Panc1 (cell line): ENCODE measurements around the gene ARHGEF25. TPM values are rescaled to one million over a fixed set of nuclear protein-coding genes. Genes with fewer than 3 reads are reported as not detected.

Experiments used
- ATAC-seq: fragments of 200-7000 bp; cut with Tn5 transposase; 2 replicates; pipeline ENCODE4 v1.9.1; 2020; ENCODE audit warnings: mild to moderate bottlenecking, moderate library complexity
- BruUV-seq: library from RNA; stranded (reverse); fragments of 400-500 nt; replicated peaks from 2 replicates; lab custom pipeline; 2021; lab: Mats Ljungman, UMichigan
- CTCF ChIA-PET: fragments of 300-600 bp; sonication (Branson Sonifier 250); formaldehyde crosslinking; loops from one replicate; lab custom pipeline; 2022; ENCODE audit warnings: antibody characterized with exemption; lab: Charles Lee
- POLR2A ChIA-PET: fragments of 300-600 bp; sonication (Branson Sonifier 250); formaldehyde crosslinking; loops from one replicate; lab custom pipeline; 2022; ENCODE audit warnings: antibody characterized with exemption; lab: Charles Lee
- DNase-seq: peaks from one replicate; pipeline ENCODE4 v3.0.0-alpha.2; 2010; ENCODE audit warnings: low read depth, low spot score
- H3K27ac ChIP-seq: 2 replicates; pipeline ENCODE4 v1.5.1; 2011; ENCODE audit warnings: mild to moderate bottlenecking, low read length, inconsistent platforms
- H3K27me3 ChIP-seq: fragments of 200-500 bp; sonication (Bioruptor generic); 2 replicates; pipeline ENCODE4 v1.6.0; 2014; ENCODE audit warnings: low read length, inconsistent platforms; ENCODE audit not compliant: control insufficient read depth, insufficient read depth
- H3K36me3 ChIP-seq: fragments of 200-500 bp; sonication (Bioruptor generic); 2 replicates; pipeline ENCODE4 v1.5.1; 2014; ENCODE audit warnings: inconsistent platforms, mild to moderate bottlenecking, low read length, moderate library complexity; ENCODE audit not compliant: control insufficient read depth, insufficient read depth
- H3K4me1 ChIP-seq: 2 replicates; pipeline ENCODE4 v1.5.1; 2011; ENCODE audit warnings: inconsistent platforms, mild to moderate bottlenecking, low read length, moderate library complexity; ENCODE audit not compliant: control insufficient read depth, insufficient read depth
- H3K4me3 ChIP-seq, 2 experiments: 2 replicates each; pipeline ENCODE4 v1.5.1; 2011 to 2012; ENCODE audit warnings: low read depth in 2 of 2, low read length in 2 of 2, mild to moderate bottlenecking in 2 of 2, inconsistent platforms in 1 of 2, moderate library complexity in 1 of 2
- H3K9me3 ChIP-seq: fragments of 200-500 bp; sonication (Bioruptor generic); 2 replicates; pipeline ENCODE4 v1.5.1; 2014; ENCODE audit warnings: low read depth, mild to moderate bottlenecking, inconsistent platforms, low read length, moderate library complexity; ENCODE audit not compliant: control insufficient read depth, insufficient read depth
- CTCF ChIP-seq: fragments of 450-650 bp; IDR thresholded peaks from 2 replicates; pipeline ENCODE4 v1.5.1; 2017; ENCODE audit warnings: mild to moderate bottlenecking
- POLR2AphosphoS5 ChIP-seq: IDR thresholded peaks from 2 replicates; pipeline ENCODE4 v1.6.1; 2012; ENCODE audit warnings: mild to moderate bottlenecking, low read depth, low read length, moderate library complexity
- REST ChIP-seq, 2 experiments: IDR thresholded peaks; 2 replicates each; pipeline ENCODE4 v1.6.1; 2011 to 2012; ENCODE audit warnings: low read depth in 2 of 2, control low read depth in 1 of 2, low read length in 1 of 2, mild to moderate bottlenecking in 1 of 2, moderate library complexity in 1 of 2; ENCODE audit not compliant: insufficient read depth in 1 of 2
- SIN3A ChIP-seq: IDR thresholded peaks from 2 replicates; pipeline ENCODE4 v1.6.1; 2012; ENCODE audit warnings: low read depth, mild to moderate bottlenecking, low read length, moderate library complexity, borderline replicate concordance; ENCODE audit not compliant: insufficient read depth
- TCF7L2 ChIP-seq: IDR thresholded peaks from 2 replicates; pipeline ENCODE4 v1.6.1; 2011; ENCODE audit warnings: mild to moderate bottlenecking, low read depth, low read length, inconsistent platforms
- in situ Hi-C: cut with HindIII; loops from 2 replicates; pipeline ENCODE4 v1.10.0; 2016; ENCODE audit warnings: low sequenced_read_pairs, low pct_unique_long_range_greater_than_20kb
- intact Hi-C: fragments of 100-400 bp; cut with micrococcal nuclease; formaldehyde crosslinking; loops from one replicate; pipeline ENCODE4 v1.10.0; 2022; ENCODE audit not compliant: unreplicated experiment
- total RNA-seq: library from RNA; stranded (reverse); gene quantifications from one replicate; pipeline ENCODE4 v1.2.1, GENCODE V29; 2021; ENCODE audit not compliant: unreplicated experiment

The ARHGEF25 gene
- total RNA-seq, 1 experiment from 2014 or later = 10.5 TPM

GRCh38 chr12:57606821-57607220 lies 4.4 kb upstream of the ARHGEF25 start:
- Histone ChIP-seq H3K27me3 (no peaks in the 10 kb centered on the region), H3K4me1 (peaks cover 22% of the 10 kb centered on the region), H3K9me3 (no peaks in the 10 kb centered on the region), H3K36me3 (no peaks in the 10 kb centered on the region), H3K4me3 (no peak overlapping the region), H3K27ac (no peak overlapping the region)
- ChIA-PET POLR2A (interaction anchor here (0.6 kb wide), 1 partner anchor 175 kb away, joined by 5 read pairs; no protein-coding TSS in a partner anchor), CTCF (no interaction called here)
- ATAC-seq (no peak), DNase-seq (no peak)
- BruUV-seq = TSS peak; percentile 75
- TF ChIP-seq SIN3A = no peak
- TF ChIP-seq CTCF = no peak
- no peak for TF ChIP-seq REST (IDR thresholded peaks at IDR 0.05; ENCODE audit: insufficient read depth in 1 of 2, low read depth in 2 of 2, low read length in 1 of 2)
- no peak for TF ChIP-seq POLR2AphosphoS5
- no peak for TF ChIP-seq TCF7L2
- in situ Hi-C loops (no loop called here), intact Hi-C loops (no loop called here)

- CTCF ChIA-PET = no interaction called here
- H3K4me1 ChIP-seq = peaks cover 22% of the 10 kb centered on the region
- BruUV-seq = no TSS peak
- no peak for TF ChIP-seq TCF7L2
- no peak for TF ChIP-seq POLR2AphosphoS5
- TF ChIP-seq REST (IDR thresholded peaks at IDR 0.05; ENCODE audit: insufficient read depth in 1 of 2, low read depth in 2 of 2, low read length in 1 of 2) = no peak
- no peak for TF ChIP-seq CTCF
- H3K4me3 ChIP-seq = no peak overlapping the region
- no peaks in the 10 kb centered on the region for H3K36me3 ChIP-seq
- no peaks in the 10 kb centered on the region for H3K9me3 ChIP-seq
- no peak overlapping the region for H3K27ac ChIP-seq
- no peak for ATAC-seq
- intact Hi-C loops = no loop called here
- DNase-seq = no peak
- no peaks in the 10 kb centered on the region for H3K27me3 ChIP-seq
- POLR2A ChIA-PET = no interaction called here
- in situ Hi-C loops = no loop called here
Measured at GRCh38 chr12:57607958-57608663, 3.1 kb upstream of the ARHGEF25 start.
